OCI-LY1 (cell line): ENCODE data around the gene FILIP1.

Experiments used
- EZH2 ChIP-seq: fragments of 200-600 bp; sonication (generic), shearing (Covaris generic); IDR thresholded peaks from 2 replicates; pipeline ENCODE4 v1.8.0; 2017; ENCODE audit warnings: borderline replicate concordance, mixed run types, mild to moderate bottlenecking, antibody characterized with exemption, low read length, moderate library complexity, mixed read lengths
- TF ChIP-seq, protein P1 (sequence below): fragments of 200-600 bp; sonication (generic), shearing (Covaris generic); IDR thresholded peaks from 2 replicates; pipeline ENCODE4 v1.5.1; 2017; ENCODE audit warnings: mild to moderate bottlenecking, antibody characterized with exemption, low read length, moderate library complexity, mixed read lengths

DNA sequence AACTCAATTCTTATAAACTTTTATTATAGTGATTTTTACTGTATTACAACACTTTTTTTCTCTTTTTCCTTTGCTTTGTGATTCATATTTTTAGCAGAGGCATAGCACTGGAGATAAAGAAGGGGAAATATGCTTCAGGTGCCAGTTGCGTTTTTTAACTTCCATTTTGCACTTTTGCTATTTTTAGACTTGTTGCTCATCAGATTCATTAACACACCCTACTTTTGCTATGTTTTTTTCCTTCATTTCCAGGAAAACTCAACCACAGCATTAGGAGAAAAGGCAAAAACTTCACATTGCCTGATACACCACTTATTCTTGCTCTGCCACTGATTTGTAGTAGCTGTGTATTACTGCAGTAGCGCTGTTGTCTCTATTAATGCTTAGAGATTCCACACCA is 201.0 kb downstream of the FILIP1 start:
- TF ChIP-seq, protein P1, sequence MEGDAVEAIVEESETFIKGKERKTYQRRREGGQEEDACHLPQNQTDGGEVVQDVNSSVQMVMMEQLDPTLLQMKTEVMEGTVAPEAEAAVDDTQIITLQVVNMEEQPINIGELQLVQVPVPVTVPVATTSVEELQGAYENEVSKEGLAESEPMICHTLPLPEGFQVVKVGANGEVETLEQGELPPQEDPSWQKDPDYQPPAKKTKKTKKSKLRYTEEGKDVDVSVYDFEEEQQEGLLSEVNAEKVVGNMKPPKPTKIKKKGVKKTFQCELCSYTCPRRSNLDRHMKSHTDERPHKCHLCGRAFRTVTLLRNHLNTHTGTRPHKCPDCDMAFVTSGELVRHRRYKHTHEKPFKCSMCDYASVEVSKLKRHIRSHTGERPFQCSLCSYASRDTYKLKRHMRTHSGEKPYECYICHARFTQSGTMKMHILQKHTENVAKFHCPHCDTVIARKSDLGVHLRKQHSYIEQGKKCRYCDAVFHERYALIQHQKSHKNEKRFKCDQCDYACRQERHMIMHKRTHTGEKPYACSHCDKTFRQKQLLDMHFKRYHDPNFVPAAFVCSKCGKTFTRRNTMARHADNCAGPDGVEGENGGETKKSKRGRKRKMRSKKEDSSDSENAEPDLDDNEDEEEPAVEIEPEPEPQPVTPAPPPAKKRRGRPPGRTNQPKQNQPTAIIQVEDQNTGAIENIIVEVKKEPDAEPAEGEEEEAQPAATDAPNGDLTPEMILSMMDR = no peak
- no peak for TF ChIP-seq EZH2
